Calu3 (cell line): ENCODE data around the gene GNB4. TPM values are rescaled to one million over a fixed set of nuclear protein-coding genes. Genes with fewer than 3 reads are reported as not detected.

ENCODE experiments used
- BruUV-seq: library from RNA; stranded (reverse); fragments of 400-500 nt; replicated peaks from 2 replicates; lab custom pipeline; 2021; lab: Mats Ljungman, UMichigan
- CTCF ChIA-PET: fragments of 300-600 bp; sonication (Branson Sonifier 250); formaldehyde crosslinking; loops from one replicate; lab custom pipeline; 2022; ENCODE audit warnings: antibody characterized with exemption; lab: Charles Lee
- DNase-seq: peaks from one replicate; pipeline ENCODE4 v3.0.0; 2022
- H3K27ac Mint-ChIP-seq: one replicate; pipeline ENCODE4 v1.8.0; 2022; ENCODE audit warnings: mixed read lengths; ENCODE audit not compliant: unreplicated experiment
- H3K27me3 Mint-ChIP-seq: one replicate; pipeline ENCODE4 v1.8.0; 2022; ENCODE audit warnings: mixed read lengths; ENCODE audit not compliant: unreplicated experiment
- H3K36me3 Mint-ChIP-seq: one replicate; pipeline ENCODE4 v1.8.0; 2022; ENCODE audit warnings: mild to moderate bottlenecking, moderate library complexity, mixed read lengths; ENCODE audit not compliant: insufficient read depth, unreplicated experiment
- H3K4me1 Mint-ChIP-seq: one replicate; pipeline ENCODE4 v1.8.0; 2022; ENCODE audit warnings: mild to moderate bottlenecking, low read depth, mixed read lengths; ENCODE audit not compliant: unreplicated experiment
- H3K4me3 Mint-ChIP-seq: one replicate; pipeline ENCODE4 v1.8.0; 2022; ENCODE audit warnings: mild to moderate bottlenecking, low read depth, moderate library complexity, mixed read lengths; ENCODE audit not compliant: unreplicated experiment
- H3K9me3 Mint-ChIP-seq: one replicate; pipeline ENCODE4 v1.8.0; 2022; ENCODE audit warnings: low read depth, mixed read lengths; ENCODE audit not compliant: unreplicated experiment
- intact Hi-C: fragments of 100-400 bp; cut with micrococcal nuclease; formaldehyde crosslinking; loops from one replicate; pipeline ENCODE4 v1.10.0; 2022; ENCODE audit not compliant: unreplicated experiment
- total RNA-seq: library from RNA; stranded (reverse); gene quantifications from 2 replicates; pipeline ENCODE4 v1.2.3, GENCODE V29; 2022
- TF ChIP-seq, protein P1 (sequence below): fragments of 200-600 bp; IDR thresholded peaks from one replicate; pipeline ENCODE4 v1.8.0; 2022; ENCODE audit warnings: antibody characterized with exemption; ENCODE audit not compliant: unreplicated experiment

The GNB4 gene
- total RNA-seq, 1 experiment from 2014 or later = 24.0 TPM

DNA sequence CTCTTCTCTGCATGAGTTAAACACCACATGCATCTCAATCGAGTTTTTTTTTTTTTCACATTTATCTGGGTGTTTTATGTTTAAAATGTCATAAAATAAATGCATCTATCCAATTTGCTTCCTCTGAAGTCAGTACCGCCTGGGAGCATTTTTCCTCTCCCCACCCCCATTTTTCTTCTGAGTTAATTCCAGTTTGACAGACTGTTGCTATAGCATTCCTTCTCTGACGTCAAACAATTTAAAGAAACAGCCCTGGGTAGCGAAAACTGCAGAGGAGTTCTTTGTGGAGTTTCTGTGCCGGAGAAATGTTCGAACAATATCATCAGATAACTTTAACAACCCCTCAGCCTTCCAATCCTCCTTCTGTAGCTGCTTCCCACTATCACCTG lies 900 bp upstream of the GNB4 start:
- Mint-ChIP-seq H3K27me3 (peaks cover 4% of the 10 kb centered on the region), H3K27ac (peak overlapping the region; percentile 68), H3K4me3 (peak overlapping the region; percentile 75), H3K4me1 (peaks cover 20% of the 10 kb centered on the region), H3K9me3 (no peaks in the 10 kb centered on the region), H3K36me3 (peaks cover 22% of the 10 kb centered on the region)
- CTCF ChIA-PET = interaction anchor here (1.1 kb wide), 1 partner anchor 111 kb away, joined by 3 read pairs; the partner anchor contains the start of gene ACTL6A
- TF ChIP-seq, protein P1, sequence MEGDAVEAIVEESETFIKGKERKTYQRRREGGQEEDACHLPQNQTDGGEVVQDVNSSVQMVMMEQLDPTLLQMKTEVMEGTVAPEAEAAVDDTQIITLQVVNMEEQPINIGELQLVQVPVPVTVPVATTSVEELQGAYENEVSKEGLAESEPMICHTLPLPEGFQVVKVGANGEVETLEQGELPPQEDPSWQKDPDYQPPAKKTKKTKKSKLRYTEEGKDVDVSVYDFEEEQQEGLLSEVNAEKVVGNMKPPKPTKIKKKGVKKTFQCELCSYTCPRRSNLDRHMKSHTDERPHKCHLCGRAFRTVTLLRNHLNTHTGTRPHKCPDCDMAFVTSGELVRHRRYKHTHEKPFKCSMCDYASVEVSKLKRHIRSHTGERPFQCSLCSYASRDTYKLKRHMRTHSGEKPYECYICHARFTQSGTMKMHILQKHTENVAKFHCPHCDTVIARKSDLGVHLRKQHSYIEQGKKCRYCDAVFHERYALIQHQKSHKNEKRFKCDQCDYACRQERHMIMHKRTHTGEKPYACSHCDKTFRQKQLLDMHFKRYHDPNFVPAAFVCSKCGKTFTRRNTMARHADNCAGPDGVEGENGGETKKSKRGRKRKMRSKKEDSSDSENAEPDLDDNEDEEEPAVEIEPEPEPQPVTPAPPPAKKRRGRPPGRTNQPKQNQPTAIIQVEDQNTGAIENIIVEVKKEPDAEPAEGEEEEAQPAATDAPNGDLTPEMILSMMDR = no peak
- DNase-seq = no peak
- intact Hi-C loops = no loop called here
- BruUV-seq = no TSS peak

- BruUV-seq = no TSS peak
- Mint-ChIP-seq H3K4me3 (peak overlapping the region; percentile 75), H3K4me1 (peaks cover 20% of the 10 kb centered on the region), H3K36me3 (peaks cover 22% of the 10 kb centered on the region), H3K27ac (peak overlapping the region; percentile 46), H3K9me3 (no peaks in the 10 kb centered on the region), H3K27me3 (no peaks in the 10 kb centered on the region)
- no peak for DNase-seq
- CTCF ChIA-PET = interaction anchor here (1.0 kb wide), 1 partner anchor 8 kb away, joined by 4 read pairs; no protein-coding TSS in a partner anchor
- TF ChIP-seq, protein P1 = no peak
- intact Hi-C loops = loop anchor here (1.0 kb wide), 1 partner anchor 105 kb away; no protein-coding TSS in a partner anchor
Observed at GRCh38 chr3:179450901-179451264, 387 bp downstream of the GNB4 start.

- H3K27me3 Mint-ChIP-seq = no peaks in the 10 kb centered on the region
- peaks cover 22% of the 10 kb centered on the region for H3K36me3 Mint-ChIP-seq
- intact Hi-C loops = loop anchor here (1.0 kb wide), 1 partner anchor 106 kb away; no protein-coding TSS in a partner anchor
- H3K4me3 Mint-ChIP-seq = peak overlapping the region; percentile 75
- BruUV-seq = TSS peak; percentile 38
- H3K27ac Mint-ChIP-seq = peak overlapping the region; percentile 46
- no peak for DNase-seq
- TF ChIP-seq, protein P1 = no peak
- CTCF ChIA-PET = no interaction called here
- peaks cover 20% of the 10 kb centered on the region for H3K4me1 Mint-ChIP-seq
- H3K9me3 Mint-ChIP-seq = no peaks in the 10 kb centered on the region
Observed at GRCh38 chr3:179450261-179450701, 989 bp downstream of the GNB4 start.

- H3K27me3 Mint-ChIP-seq = no peaks in the 10 kb centered on the region
- TF ChIP-seq, protein P1 = no peak
- no peak overlapping the region for H3K4me3 Mint-ChIP-seq
- H3K4me1 Mint-ChIP-seq = peaks cover 20% of the 10 kb centered on the region
- H3K36me3 Mint-ChIP-seq = peaks cover 22% of the 10 kb centered on the region
- BruUV-seq = no TSS peak
- intact Hi-C loops = loop anchor here (1.0 kb wide), 1 partner anchor 107 kb away; no protein-coding TSS in a partner anchor
- no peaks in the 10 kb centered on the region for H3K9me3 Mint-ChIP-seq
- CTCF ChIA-PET = no interaction called here
- no peak for DNase-seq
- H3K27ac Mint-ChIP-seq = no peak overlapping the region
Observed at GRCh38 chr3:179449636-179450035, 1.6 kb downstream of the GNB4 start.
